HepG2 (cell line): Measurements from ENCODE around the gene ZNF513. TPM values are rescaled to one million over a fixed set of nuclear protein-coding genes. Genes with fewer than 3 reads are reported as not detected.

Source experiments
- GFI1 ChIP-seq: sonication (generic); formaldehyde crosslinking; IDR thresholded peaks from 2 replicates; pipeline ENCODE4 v1.5.0; 2020; ENCODE audit warnings: missing genetic modification reagents, mild to moderate bottlenecking, borderline replicate concordance
- HMG20B ChIP-seq: conservative IDR thresholded peaks from 2 replicates; pipeline ENCODE4 v1.6.1; 2016; ENCODE audit warnings: missing genetic modification reagents, missing compliant biosample characterization
- HNRNPL ChIP-seq: fragments of 200-400 bp; formaldehyde crosslinking; IDR thresholded peaks from 2 replicates; pipeline ENCODE4 v1.6.1; 2017; ENCODE audit warnings: mild to moderate bottlenecking, low read depth, low read length
- KDM2A ChIP-seq: sonication (generic); formaldehyde crosslinking; IDR thresholded peaks from 2 replicates; pipeline ENCODE4 v1.4.0; 2020; ENCODE audit warnings: low read depth, missing genetic modification reagents, borderline replicate concordance
- MTF2 ChIP-seq: sonication (generic); formaldehyde crosslinking; IDR thresholded peaks from 2 replicates; pipeline ENCODE4 v1.5.0; 2020; ENCODE audit warnings: missing genetic modification reagents, borderline replicate concordance
- NCOR1 ChIP-seq: fragments of 200-600 bp; sonication (generic); IDR thresholded peaks from 2 replicates; pipeline ENCODE4 v1.7.0; 2017; ENCODE audit warnings: antibody characterized with exemption, low read length, borderline replicate concordance
- NONO ChIP-seq, 2 experiments: fragments of 450-650 bp in 1 of 2; sonication (generic) in 1 of 2; formaldehyde crosslinking in 1 of 2; IDR thresholded peaks in 1 of 2; conservative IDR thresholded peaks in 1 of 2; 2 replicates each; pipeline versions ENCODE4 v1.6.1 to v1.8.0; 2017 to 2022; ENCODE audit warnings: mild to moderate bottlenecking in 1 of 2, missing genetic modification reagents in 1 of 2, moderate library complexity in 1 of 2
- SIN3A ChIP-seq: IDR thresholded peaks from 2 replicates; pipeline ENCODE4 v1.6.1; 2011; ENCODE audit warnings: low read depth, mild to moderate bottlenecking, control low read depth, low read length, borderline replicate concordance
- SP4 ChIP-seq: sonication (generic); formaldehyde crosslinking; IDR thresholded peaks from 2 replicates; pipeline ENCODE4 v1.8.1; 2023; ENCODE audit warnings: mild to moderate bottlenecking, missing genetic modification reagents
- ZNF124 ChIP-seq: sonication (generic); formaldehyde crosslinking; IDR thresholded peaks from 2 replicates; pipeline ENCODE4 v1.4.0; 2020; ENCODE audit warnings: missing genetic modification reagents
- ZNF354B ChIP-seq: sonication (generic); formaldehyde crosslinking; IDR thresholded peaks from 2 replicates; pipeline ENCODE4 v1.8.0; 2022; ENCODE audit warnings: mild to moderate bottlenecking, missing genetic modification reagents
- ZNF432 ChIP-seq: sonication (generic); formaldehyde crosslinking; IDR thresholded peaks from 2 replicates; pipeline ENCODE4 v1.5.0; 2020; ENCODE audit warnings: missing genetic modification reagents, mild to moderate bottlenecking, borderline replicate concordance
- ZNF496 ChIP-seq: sonication (generic); formaldehyde crosslinking; IDR thresholded peaks from 2 replicates; pipeline ENCODE4 v1.8.1; 2023; ENCODE audit warnings: mild to moderate bottlenecking, moderate library complexity, missing genetic modification reagents; ENCODE audit not compliant: insufficient replicate concordance
- ZNF543 ChIP-seq: sonication (generic); formaldehyde crosslinking; IDR thresholded peaks from 2 replicates; pipeline ENCODE4 v1.4.0; 2020; ENCODE audit warnings: mild to moderate bottlenecking, missing genetic modification reagents
- ZNF564 ChIP-seq: sonication (generic); formaldehyde crosslinking; IDR thresholded peaks from 2 replicates; pipeline ENCODE4 v1.8.1; 2023; ENCODE audit warnings: mild to moderate bottlenecking, missing genetic modification reagents
- ZNF605 ChIP-seq: sonication (generic); formaldehyde crosslinking; IDR thresholded peaks from 2 replicates; pipeline ENCODE4 v1.8.0; 2022; ENCODE audit warnings: mild to moderate bottlenecking, missing genetic modification reagents
- ZNF772 ChIP-seq: sonication (generic); formaldehyde crosslinking; IDR thresholded peaks from 2 replicates; pipeline ENCODE4 v1.5.0; 2020; ENCODE audit warnings: mild to moderate bottlenecking, missing genetic modification reagents
- polyA plus RNA-seq, 8 experiments: library from polyadenylated mRNA; depleted of rRNA in 3 of 8; stranded (reverse) in 7 of 8; unstranded in 1 of 8; fragments of >200 nt; fragmentation: Illumina TruSeq in 4 of 8; extraction: Trizol in 4 of 8; gene quantifications; 2 replicates each; pipeline versions ENCODE4 v1.2.1 to v1.2.3, GENCODE V29; 2011 to 2016; ENCODE audit warnings: low read depth in 4 of 8, missing spikeins in 1 of 8, mixed read lengths in 1 of 8; ENCODE audit not compliant: insufficient read depth in 1 of 8
- total RNA-seq, 5 experiments: library from RNA; depleted of rRNA; stranded (reverse); fragments of >200 nt; fragmentation: Illumina TruSeq; extraction: Trizol; gene quantifications; 2 replicates each; pipeline ENCODE4 v1.2.3, GENCODE V29; 2016; ENCODE audit warnings: low read depth in 1 of 5
- TF ChIP-seq, protein P1 (sequence below): sonication (generic); formaldehyde crosslinking; IDR thresholded peaks from 2 replicates; pipeline ENCODE4 v1.5.0; 2020; ENCODE audit warnings: missing genetic modification reagents, mild to moderate bottlenecking, borderline replicate concordance
- TF ChIP-seq, protein P2 (sequence below): sonication (generic); formaldehyde crosslinking; IDR thresholded peaks from 2 replicates; pipeline ENCODE4 v1.8.1; 2022; ENCODE audit warnings: mild to moderate bottlenecking, missing genetic modification reagents
- TF ChIP-seq, protein P3 (sequence below): sonication (generic); formaldehyde crosslinking; IDR thresholded peaks from 2 replicates; pipeline ENCODE4 v1.8.0; 2022; ENCODE audit warnings: missing genetic modification reagents, low read depth, mild to moderate bottlenecking, borderline replicate concordance
- TF ChIP-seq, protein P4 (sequence below): sonication (generic); formaldehyde crosslinking; IDR thresholded peaks from 2 replicates; pipeline ENCODE4 v1.4.0; 2020; ENCODE audit warnings: missing genetic modification reagents
- TF ChIP-seq, protein P5 (sequence below): sonication (generic); formaldehyde crosslinking; IDR thresholded peaks from 2 replicates; pipeline ENCODE4 v1.4.0; 2020; ENCODE audit warnings: mild to moderate bottlenecking, low read depth, missing genetic modification reagents

Gene ZNF513
- total and polyA plus RNA-seq, 2 of the 13 experiments (the other 11 are each of a cell fraction or from before 2014, with no cell fraction given): 4.9 to 6.3 TPM

DNA sequence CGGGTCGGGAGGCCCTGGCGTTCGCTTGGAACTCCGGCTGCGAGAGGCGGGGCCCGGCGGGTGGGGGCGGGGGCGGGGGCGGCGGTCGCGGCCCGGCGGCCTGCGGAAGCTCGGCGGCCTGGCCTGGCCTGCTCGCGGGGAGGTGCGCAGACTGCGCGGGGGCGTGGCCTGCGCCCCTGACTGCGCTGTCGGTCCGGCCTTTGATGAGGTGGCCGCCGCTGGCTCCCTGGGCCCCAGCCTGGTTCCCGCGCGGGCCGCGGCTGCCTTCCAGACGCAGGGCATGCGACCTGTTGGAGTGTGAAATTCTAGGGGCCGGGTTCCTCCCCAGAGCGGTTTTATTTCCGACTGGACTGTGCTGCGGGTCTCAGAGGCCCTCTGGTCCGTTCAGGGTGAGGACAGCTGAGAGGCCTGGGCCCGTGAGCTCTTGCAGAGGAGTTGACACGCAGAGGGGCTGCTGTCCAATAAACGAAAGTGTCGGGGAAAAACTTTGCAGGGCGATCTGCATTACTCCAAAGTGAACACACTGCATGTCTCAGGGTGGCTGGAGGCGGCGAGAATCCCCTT is 48.5 kb upstream of the ZNF513 start (continued):
- TF ChIP-seq ZNF564 (CRISPR knock-in tag): peak; percentile 80; the same call in 1 of the 2 replicates
- TF ChIP-seq MTF2 (CRISPR knock-in tag): 0 out of 2 replicates have a peak, but pooled peaks have one; percentile 44
- no peak for TF ChIP-seq ZNF124 (CRISPR knock-in tag)
- TF ChIP-seq, protein P1, sequence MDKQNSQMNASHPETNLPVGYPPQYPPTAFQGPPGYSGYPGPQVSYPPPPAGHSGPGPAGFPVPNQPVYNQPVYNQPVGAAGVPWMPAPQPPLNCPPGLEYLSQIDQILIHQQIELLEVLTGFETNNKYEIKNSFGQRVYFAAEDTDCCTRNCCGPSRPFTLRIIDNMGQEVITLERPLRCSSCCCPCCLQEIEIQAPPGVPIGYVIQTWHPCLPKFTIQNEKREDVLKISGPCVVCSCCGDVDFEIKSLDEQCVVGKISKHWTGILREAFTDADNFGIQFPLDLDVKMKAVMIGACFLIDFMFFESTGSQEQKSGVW (CRISPR knock-in tag): no peak
- TF ChIP-seq KDM2A (CRISPR knock-in tag): 0 out of 2 replicates have a peak, but pooled peaks have one; percentile 4
- TF ChIP-seq, protein P2, sequence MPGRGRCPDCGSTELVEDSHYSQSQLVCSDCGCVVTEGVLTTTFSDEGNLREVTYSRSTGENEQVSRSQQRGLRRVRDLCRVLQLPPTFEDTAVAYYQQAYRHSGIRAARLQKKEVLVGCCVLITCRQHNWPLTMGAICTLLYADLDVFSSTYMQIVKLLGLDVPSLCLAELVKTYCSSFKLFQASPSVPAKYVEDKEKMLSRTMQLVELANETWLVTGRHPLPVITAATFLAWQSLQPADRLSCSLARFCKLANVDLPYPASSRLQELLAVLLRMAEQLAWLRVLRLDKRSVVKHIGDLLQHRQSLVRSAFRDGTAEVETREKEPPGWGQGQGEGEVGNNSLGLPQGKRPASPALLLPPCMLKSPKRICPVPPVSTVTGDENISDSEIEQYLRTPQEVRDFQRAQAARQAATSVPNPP (CRISPR knock-in tag): no peak
- TF ChIP-seq HMG20B: no peak
- no peak for TF ChIP-seq ZNF432 (CRISPR knock-in tag)
- no peak for TF ChIP-seq ZNF605
- TF ChIP-seq HNRNPL: no peak
- TF ChIP-seq, protein P3, sequence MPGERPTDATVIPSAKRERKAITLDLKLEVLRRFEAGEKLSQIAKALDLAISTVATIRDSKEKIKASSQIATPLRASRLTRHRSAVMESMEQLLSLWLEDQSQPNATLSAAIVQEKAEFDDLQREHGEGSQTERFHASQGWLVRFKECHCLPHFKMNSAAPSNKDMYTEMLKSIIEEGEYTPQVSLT (CRISPR knock-in tag): no peak
- TF ChIP-seq GFI1 (CRISPR knock-in tag): 0 out of 2 replicates have a peak, but pooled peaks have one; percentile 67
- TF ChIP-seq ZNF772 (CRISPR knock-in tag): peak; percentile 27; the same call in 1 of the 2 replicates
- TF ChIP-seq, protein P4, sequence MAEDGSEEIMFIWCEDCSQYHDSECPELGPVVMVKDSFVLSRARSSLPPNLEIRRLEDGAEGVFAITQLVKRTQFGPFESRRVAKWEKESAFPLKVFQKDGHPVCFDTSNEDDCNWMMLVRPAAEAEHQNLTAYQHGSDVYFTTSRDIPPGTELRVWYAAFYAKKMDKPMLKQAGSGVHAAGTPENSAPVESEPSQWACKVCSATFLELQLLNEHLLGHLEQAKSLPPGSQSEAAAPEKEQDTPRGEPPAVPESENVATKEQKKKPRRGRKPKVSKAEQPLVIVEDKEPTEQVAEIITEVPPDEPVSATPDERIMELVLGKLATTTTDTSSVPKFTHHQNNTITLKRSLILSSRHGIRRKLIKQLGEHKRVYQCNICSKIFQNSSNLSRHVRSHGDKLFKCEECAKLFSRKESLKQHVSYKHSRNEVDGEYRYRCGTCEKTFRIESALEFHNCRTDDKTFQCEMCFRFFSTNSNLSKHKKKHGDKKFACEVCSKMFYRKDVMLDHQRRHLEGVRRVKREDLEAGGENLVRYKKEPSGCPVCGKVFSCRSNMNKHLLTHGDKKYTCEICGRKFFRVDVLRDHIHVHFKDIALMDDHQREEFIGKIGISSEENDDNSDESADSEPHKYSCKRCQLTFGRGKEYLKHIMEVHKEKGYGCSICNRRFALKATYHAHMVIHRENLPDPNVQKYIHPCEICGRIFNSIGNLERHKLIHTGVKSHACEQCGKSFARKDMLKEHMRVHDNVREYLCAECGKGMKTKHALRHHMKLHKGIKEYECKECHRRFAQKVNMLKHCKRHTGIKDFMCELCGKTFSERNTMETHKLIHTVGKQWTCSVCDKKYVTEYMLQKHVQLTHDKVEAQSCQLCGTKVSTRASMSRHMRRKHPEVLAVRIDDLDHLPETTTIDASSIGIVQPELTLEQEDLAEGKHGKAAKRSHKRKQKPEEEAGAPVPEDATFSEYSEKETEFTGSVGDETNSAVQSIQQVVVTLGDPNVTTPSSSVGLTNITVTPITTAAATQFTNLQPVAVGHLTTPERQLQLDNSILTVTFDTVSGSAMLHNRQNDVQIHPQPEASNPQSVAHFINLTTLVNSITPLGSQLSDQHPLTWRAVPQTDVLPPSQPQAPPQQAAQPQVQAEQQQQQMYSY: no peak
- no peak for TF ChIP-seq ZNF354B
- TF ChIP-seq, protein P5, sequence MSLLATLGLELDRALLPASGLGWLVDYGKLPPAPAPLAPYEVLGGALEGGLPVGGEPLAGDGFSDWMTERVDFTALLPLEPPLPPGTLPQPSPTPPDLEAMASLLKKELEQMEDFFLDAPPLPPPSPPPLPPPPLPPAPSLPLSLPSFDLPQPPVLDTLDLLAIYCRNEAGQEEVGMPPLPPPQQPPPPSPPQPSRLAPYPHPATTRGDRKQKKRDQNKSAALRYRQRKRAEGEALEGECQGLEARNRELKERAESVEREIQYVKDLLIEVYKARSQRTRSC (CRISPR knock-in tag): peak; percentile 71
- TF ChIP-seq SP4 (CRISPR knock-in tag): no peak
- TF ChIP-seq ZNF496: no peak
- TF ChIP-seq SIN3A: 0 out of 2 replicates have a peak, but pooled peaks have one; percentile 27
- peak; percentile 86 for TF ChIP-seq ZNF543
- TF ChIP-seq NONO (IDR thresholded peaks at IDR 0.05): no peak
- TF ChIP-seq NONO (CRISPR knock-in tag; conservative IDR thresholded peaks at IDR 0.05): 0 out of 2 replicates have a peak, but pooled peaks have one; percentile 6
- no peak for TF ChIP-seq NCOR1
